Calu3 (cell line): ENCODE measurements around the gene RNF41. TPM values are rescaled to one million over a fixed set of nuclear protein-coding genes. Genes with fewer than 3 reads are reported as not detected.

ENCODE experiments used
- BruUV-seq: library from RNA; stranded (reverse); fragments of 400-500 nt; replicated peaks from 2 replicates; lab custom pipeline; 2021; lab: Mats Ljungman, UMichigan
- CTCF ChIA-PET: fragments of 300-600 bp; sonication (Branson Sonifier 250); formaldehyde crosslinking; loops from one replicate; lab custom pipeline; 2022; ENCODE audit warnings: antibody characterized with exemption; lab: Charles Lee
- DNase-seq: peaks from one replicate; pipeline ENCODE4 v3.0.0; 2022
- H3K27ac Mint-ChIP-seq: one replicate; pipeline ENCODE4 v1.8.0; 2022; ENCODE audit warnings: mixed read lengths; ENCODE audit not compliant: unreplicated experiment
- H3K27me3 Mint-ChIP-seq: one replicate; pipeline ENCODE4 v1.8.0; 2022; ENCODE audit warnings: mixed read lengths; ENCODE audit not compliant: unreplicated experiment
- H3K36me3 Mint-ChIP-seq: one replicate; pipeline ENCODE4 v1.8.0; 2022; ENCODE audit warnings: mild to moderate bottlenecking, moderate library complexity, mixed read lengths; ENCODE audit not compliant: insufficient read depth, unreplicated experiment
- H3K4me1 Mint-ChIP-seq: one replicate; pipeline ENCODE4 v1.8.0; 2022; ENCODE audit warnings: mild to moderate bottlenecking, low read depth, mixed read lengths; ENCODE audit not compliant: unreplicated experiment
- H3K4me3 Mint-ChIP-seq: one replicate; pipeline ENCODE4 v1.8.0; 2022; ENCODE audit warnings: mild to moderate bottlenecking, low read depth, moderate library complexity, mixed read lengths; ENCODE audit not compliant: unreplicated experiment
- H3K9me3 Mint-ChIP-seq: one replicate; pipeline ENCODE4 v1.8.0; 2022; ENCODE audit warnings: low read depth, mixed read lengths; ENCODE audit not compliant: unreplicated experiment
- CTCF ChIP-seq: fragments of 200-600 bp; IDR thresholded peaks from one replicate; pipeline ENCODE4 v1.8.0; 2022; ENCODE audit warnings: antibody characterized with exemption; ENCODE audit not compliant: unreplicated experiment
- intact Hi-C: fragments of 100-400 bp; cut with micrococcal nuclease; formaldehyde crosslinking; loops from one replicate; pipeline ENCODE4 v1.10.0; 2022; ENCODE audit not compliant: unreplicated experiment
- total RNA-seq: library from RNA; stranded (reverse); gene quantifications from 2 replicates; pipeline ENCODE4 v1.2.3, GENCODE V29; 2022

RNF41 gene
- total RNA-seq, 1 experiment from 2014 or later = 42.6 TPM

GRCh38 chr12:56169229-56169759 lies 52.4 kb downstream of the RNF41 start:
- no peak for DNase-seq
- no peak overlapping the region for H3K4me3 Mint-ChIP-seq
- intact Hi-C loops = no loop called here
- H3K27me3 Mint-ChIP-seq = no peaks in the 10 kb centered on the region
- no peak overlapping the region for H3K27ac Mint-ChIP-seq
- no peaks in the 10 kb centered on the region for H3K4me1 Mint-ChIP-seq
- no peaks in the 10 kb centered on the region for H3K9me3 Mint-ChIP-seq
- BruUV-seq = no TSS peak
- H3K36me3 Mint-ChIP-seq = peaks cover 82% of the 10 kb centered on the region
- CTCF ChIA-PET = no interaction called here
- TF ChIP-seq CTCF = no peak

GRCh38 chr12:56165369-56165768 lies 56.4 kb downstream of the RNF41 start:
- H3K27ac Mint-ChIP-seq = no peak overlapping the region
- peaks cover 95% of the 10 kb centered on the region for H3K36me3 Mint-ChIP-seq
- CTCF ChIA-PET = no interaction called here
- BruUV-seq = no TSS peak
- no peak for DNase-seq
- peaks cover 13% of the 10 kb centered on the region for H3K4me1 Mint-ChIP-seq
- H3K4me3 Mint-ChIP-seq = no peak overlapping the region
- TF ChIP-seq CTCF = no peak
- intact Hi-C loops = no loop called here
- H3K9me3 Mint-ChIP-seq = no peaks in the 10 kb centered on the region
- no peaks in the 10 kb centered on the region for H3K27me3 Mint-ChIP-seq

- intact Hi-C loops = no loop called here
- Mint-ChIP-seq H3K4me3 (no peak overlapping the region), H3K27me3 (no peaks in the 10 kb centered on the region), H3K27ac (peak overlapping the region; percentile 31), H3K9me3 (no peaks in the 10 kb centered on the region), H3K36me3 (peaks cover 95% of the 10 kb centered on the region), H3K4me1 (peaks cover 23% of the 10 kb centered on the region)
- no peak for TF ChIP-seq CTCF
- no TSS peak for BruUV-seq
- CTCF ChIA-PET = no interaction called here
- DNase-seq = no peak
Observed at GRCh38 chr12:56164345-56164729, 57.4 kb downstream of the RNF41 start.

- no peaks in the 10 kb centered on the region for H3K9me3 Mint-ChIP-seq
- H3K4me3 Mint-ChIP-seq = peak overlapping the region; percentile 27
- peaks cover 29% of the 10 kb centered on the region for H3K4me1 Mint-ChIP-seq
- peak overlapping the region; percentile 50 for H3K27ac Mint-ChIP-seq
- BruUV-seq = no TSS peak
- CTCF ChIA-PET = interaction anchor here (0.8 to 1.0 kb wide), 2 partner anchors 36 to 212 kb away, joined by 3 to 4 read pairs; partner anchors contain the start of gene ESYT1
- intact Hi-C loops = no loop called here
- peaks cover 95% of the 10 kb centered on the region for H3K36me3 Mint-ChIP-seq
- TF ChIP-seq CTCF = no peak
- H3K27me3 Mint-ChIP-seq = no peaks in the 10 kb centered on the region
- DNase-seq = no peak
Observed at GRCh38 chr12:56163533-56164344, 58.0 kb downstream of the RNF41 start.
